ENCODE measurements around the gene ACAT2.
"Not testable (repeated sequence)": the region's sequence is repeated elsewhere in the genome, so short reads cannot be mapped to it uniquely, and the experiment has no call there.

Gene ACAT2

GRCh38 chr6:159806021-159806458, 44.2 kb downstream of the ACAT2 start:
- Histone ChIP-seq H3K9me3 (ENCODE audit: control insufficient read depth, low read length) (no peaks in the 10 kb centered on the region), H3K9ac (ENCODE audit: low read length) (no peak overlapping the region), H3K4me3 (ENCODE audit: low read length) (no peak overlapping the region), H3K36me3 (ENCODE audit: control insufficient read depth, insufficient read depth, low read length) (no peaks in the 10 kb centered on the region), H3K27me3 (ENCODE audit: control insufficient read depth, insufficient read depth, low read length) (no peaks in the 10 kb centered on the region), H3K4me1 (ENCODE audit: control insufficient read depth, insufficient read depth, low read length) (no peaks in the 10 kb centered on the region)

DNA sequence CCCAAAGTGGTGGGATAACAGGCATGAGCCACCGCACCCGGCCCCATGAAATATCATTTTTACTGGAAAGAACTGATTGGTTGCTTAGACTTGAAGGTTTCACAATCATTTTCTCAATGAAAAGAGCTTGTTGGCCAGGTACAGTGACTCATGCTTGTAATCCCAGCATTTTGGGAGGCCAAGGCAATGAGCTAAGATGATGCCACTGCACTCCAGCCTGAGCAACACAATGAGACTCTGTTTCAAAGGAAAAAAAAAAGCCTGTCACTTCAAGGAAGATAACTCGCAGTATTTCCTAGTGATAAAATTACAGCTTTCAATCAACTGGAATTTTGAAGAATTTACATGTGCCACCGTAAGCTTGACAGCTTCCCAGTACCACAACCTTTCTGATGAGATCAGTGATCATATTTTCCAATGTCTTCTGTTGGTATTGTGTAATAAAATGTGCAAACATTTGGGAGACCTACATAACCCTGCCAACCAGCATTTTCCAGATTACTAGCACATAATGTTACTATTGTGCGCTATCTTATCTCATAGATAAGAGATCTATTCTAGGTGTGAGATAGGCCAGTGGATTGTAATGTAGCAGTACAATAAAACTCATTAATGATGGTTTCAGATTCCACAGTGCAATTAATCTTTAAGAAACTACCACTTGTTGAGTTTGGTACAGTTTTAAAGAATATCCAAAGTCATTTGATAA, 45.5 kb downstream of the ACAT2 start:
- Histone ChIP-seq H3K9ac (ENCODE audit: low read length) (no peak overlapping the region), H3K9me3 (ENCODE audit: control insufficient read depth, low read length) (no peaks in the 10 kb centered on the region), H3K4me1 (ENCODE audit: control insufficient read depth, insufficient read depth, low read length) (no peaks in the 10 kb centered on the region), H3K4me3 (ENCODE audit: low read length) (no peak overlapping the region), H3K36me3 (ENCODE audit: control insufficient read depth, insufficient read depth, low read length) (no peaks in the 10 kb centered on the region), H3K27me3 (ENCODE audit: control insufficient read depth, insufficient read depth, low read length) (no peaks in the 10 kb centered on the region)

DNA sequence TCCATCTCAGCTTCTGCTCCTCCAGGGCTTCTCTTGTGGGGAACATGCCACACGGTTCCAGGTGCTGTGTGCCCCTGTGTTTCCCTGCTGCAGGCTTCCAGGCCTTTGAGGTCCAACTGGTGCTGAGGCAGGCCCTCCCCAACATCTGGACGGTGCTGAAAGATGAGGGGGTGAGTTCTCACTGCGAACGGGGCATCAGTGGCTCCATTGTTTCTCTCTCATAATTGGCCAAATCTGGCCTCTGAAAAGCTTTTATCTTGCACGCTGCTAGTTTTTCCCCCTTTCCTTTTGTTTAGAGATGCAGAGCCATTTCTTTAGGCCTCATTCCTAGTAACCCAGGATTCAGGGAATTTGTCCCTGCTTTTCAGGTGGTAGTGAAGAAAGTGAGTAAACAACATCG, 46.8 kb downstream of the ACAT2 start:
- H3K9me3 ChIP-seq (ENCODE audit: control insufficient read depth, low read length), result no peaks in the 10 kb centered on the region
- H3K4me3 ChIP-seq (ENCODE audit: low read length), result no peak overlapping the region
- no peaks in the 10 kb centered on the region for H3K4me1 ChIP-seq (ENCODE audit: control insufficient read depth, insufficient read depth, low read length)
- no peak overlapping the region for H3K9ac ChIP-seq (ENCODE audit: low read length)
- no peaks in the 10 kb centered on the region for H3K36me3 ChIP-seq (ENCODE audit: control insufficient read depth, insufficient read depth, low read length)
- no peaks in the 10 kb centered on the region for H3K27me3 ChIP-seq (ENCODE audit: control insufficient read depth, insufficient read depth, low read length)

DNA sequence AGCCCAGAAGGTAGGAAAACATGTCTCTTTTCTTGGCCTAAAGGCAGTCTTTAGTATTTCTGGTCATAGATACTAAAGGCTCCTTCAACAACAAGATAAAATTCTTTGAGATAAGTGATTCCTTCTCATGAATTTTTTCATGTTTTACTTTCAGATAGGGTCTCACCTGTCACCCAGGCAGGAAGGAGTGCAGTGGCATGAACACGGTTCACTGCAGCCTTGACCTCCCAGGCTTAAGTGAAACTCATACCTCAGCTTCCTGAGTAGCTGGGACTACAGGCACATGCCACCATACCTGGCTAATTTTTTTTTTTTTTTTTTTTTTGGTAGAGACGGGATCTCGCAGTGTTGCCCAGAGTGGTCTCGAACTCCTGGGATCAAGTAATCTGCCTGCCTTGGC, 47.3 kb downstream of the ACAT2 start:
- Histone ChIP-seq H3K36me3 (ENCODE audit: control insufficient read depth, insufficient read depth, low read length) (no peaks in the 10 kb centered on the region), H3K4me3 (ENCODE audit: low read length) (no peak overlapping the region), H3K27me3 (ENCODE audit: control insufficient read depth, insufficient read depth, low read length) (no peaks in the 10 kb centered on the region), H3K9me3 (ENCODE audit: control insufficient read depth, low read length) (no peaks in the 10 kb centered on the region), H3K4me1 (ENCODE audit: control insufficient read depth, insufficient read depth, low read length) (no peaks in the 10 kb centered on the region), H3K9ac (ENCODE audit: low read length) (no peak overlapping the region)

GRCh38 chr6:159813781-159814180, 51.9 kb downstream of the ACAT2 start:
- no peaks in the 10 kb centered on the region for H3K9me3 ChIP-seq (ENCODE audit: control insufficient read depth, low read length)
- no peaks in the 10 kb centered on the region for H3K4me1 ChIP-seq (ENCODE audit: control insufficient read depth, insufficient read depth, low read length)
- no peaks in the 10 kb centered on the region for H3K36me3 ChIP-seq (ENCODE audit: control insufficient read depth, insufficient read depth, low read length)
- H3K4me3 ChIP-seq (ENCODE audit: low read length), result no peak overlapping the region
- H3K9ac ChIP-seq (ENCODE audit: low read length), result no peak overlapping the region
- no peaks in the 10 kb centered on the region for H3K27me3 ChIP-seq (ENCODE audit: control insufficient read depth, insufficient read depth, low read length)

- no peaks in the 10 kb centered on the region for H3K36me3 ChIP-seq (ENCODE audit: control insufficient read depth, insufficient read depth, low read length)
- H3K4me3 ChIP-seq (ENCODE audit: low read length), result no peak overlapping the region
Observed at GRCh38 chr6:159815410-159815809, 53.6 kb downstream of the ACAT2 start.

DNA sequence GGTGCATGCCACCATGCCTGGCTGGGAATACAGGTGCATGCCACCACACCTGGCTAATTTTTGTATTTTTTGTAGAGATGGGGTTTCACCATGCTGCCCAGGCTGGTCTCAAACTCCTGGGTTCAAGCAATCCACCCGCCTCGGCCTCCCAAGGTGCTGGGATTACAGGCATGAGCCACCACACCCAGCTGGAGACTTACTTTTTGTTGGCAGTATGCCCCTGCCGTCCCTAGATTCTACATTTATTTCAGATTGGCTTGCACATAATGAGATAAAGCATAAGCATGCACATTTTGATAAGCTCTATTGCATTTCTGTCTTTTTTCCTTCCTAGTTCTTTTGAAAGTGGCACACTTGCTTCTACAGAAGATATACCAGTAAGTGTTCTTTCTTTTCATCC, 54.9 kb downstream of the ACAT2 start:
- not testable (repeated sequence) for H3K36me3 ChIP-seq (ENCODE audit: control insufficient read depth, insufficient read depth, low read length); H3K27me3 ChIP-seq (ENCODE audit: control insufficient read depth, insufficient read depth, low read length); H3K9me3 ChIP-seq (ENCODE audit: control insufficient read depth, low read length); H3K4me3 ChIP-seq (ENCODE audit: low read length); H3K4me1 ChIP-seq (ENCODE audit: control insufficient read depth, insufficient read depth, low read length); H3K9ac ChIP-seq (ENCODE audit: low read length)

More at GRCh38 chr6:159815410-159815809, 53.6 kb downstream of the ACAT2 start:
- Histone ChIP-seq H3K9ac (ENCODE audit: low read length) (no peak overlapping the region), H3K9me3 (ENCODE audit: control insufficient read depth, low read length) (no peaks in the 10 kb centered on the region), H3K4me1 (ENCODE audit: control insufficient read depth, insufficient read depth, low read length) (no peaks in the 10 kb centered on the region), H3K27me3 (ENCODE audit: control insufficient read depth, insufficient read depth, low read length) (no peaks in the 10 kb centered on the region)

DNA sequence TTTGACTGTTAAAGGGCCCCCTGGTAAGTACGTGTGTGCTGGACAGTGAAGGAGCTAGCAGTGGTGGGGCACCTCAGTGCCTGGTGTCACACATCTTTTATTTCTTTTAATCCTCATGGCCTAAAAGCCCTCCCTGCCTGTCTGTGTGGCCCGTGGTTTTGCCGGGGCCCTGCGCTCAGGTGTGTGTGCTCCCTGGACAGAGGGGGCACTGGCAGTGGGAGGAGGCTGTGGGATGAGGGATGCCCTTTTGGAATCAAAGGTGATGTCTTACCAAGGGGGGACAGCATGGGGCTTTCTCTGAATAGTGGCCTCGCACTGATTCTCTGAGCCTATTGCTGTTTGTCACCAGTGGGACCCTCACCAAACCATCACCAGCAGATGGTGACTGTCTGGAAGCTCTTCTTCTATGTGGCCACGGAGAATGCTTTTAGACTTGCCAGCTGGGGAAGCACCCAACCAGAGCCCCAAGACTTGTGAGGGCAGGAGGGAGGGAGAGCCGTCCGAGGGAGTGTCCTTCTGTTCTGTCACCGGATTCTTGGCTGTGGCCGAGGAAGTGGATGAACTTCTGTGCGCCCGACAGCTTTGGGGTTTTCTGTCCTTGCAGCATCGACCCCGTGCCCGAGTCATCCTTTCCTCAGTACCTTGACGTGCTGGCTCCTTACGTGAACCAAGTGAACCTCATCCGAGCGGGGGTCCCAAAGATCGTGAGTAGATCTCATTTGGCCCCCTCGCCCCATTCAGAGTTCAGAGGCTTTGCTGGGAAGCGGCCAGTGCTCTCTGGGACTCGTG, 56.3 kb downstream of the ACAT2 start:
- Histone ChIP-seq H3K36me3 (ENCODE audit: control insufficient read depth, insufficient read depth, low read length) (no peaks in the 10 kb centered on the region), H3K27me3 (ENCODE audit: control insufficient read depth, insufficient read depth, low read length) (no peaks in the 10 kb centered on the region), H3K9me3 (ENCODE audit: control insufficient read depth, low read length) (no peaks in the 10 kb centered on the region)

DNA sequence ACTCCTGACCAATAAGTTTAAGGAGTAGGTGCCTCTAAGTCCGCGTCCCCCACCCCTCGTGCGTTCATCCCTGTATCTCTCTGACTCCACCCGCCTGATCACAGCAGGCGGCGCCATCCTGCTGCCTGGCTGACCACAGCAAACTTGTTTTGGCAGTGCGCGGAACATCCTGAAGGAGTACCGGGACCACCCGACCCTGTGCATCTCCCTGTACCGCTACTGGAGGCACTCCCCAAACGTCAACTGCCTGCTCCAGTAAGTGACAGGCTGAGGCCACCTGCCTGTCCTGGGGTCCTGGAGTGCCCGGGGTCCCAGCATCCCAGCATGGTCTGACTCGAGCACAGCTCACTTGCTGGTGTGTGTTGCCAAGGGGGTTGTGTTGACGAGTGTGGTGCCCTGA, 57.3 kb downstream of the ACAT2 start:
- no peaks in the 10 kb centered on the region for H3K9me3 ChIP-seq (ENCODE audit: control insufficient read depth, low read length)
- no peak overlapping the region for H3K4me3 ChIP-seq (ENCODE audit: low read length)
- H3K27me3 ChIP-seq (ENCODE audit: control insufficient read depth, insufficient read depth, low read length), result no peaks in the 10 kb centered on the region
- H3K36me3 ChIP-seq (ENCODE audit: control insufficient read depth, insufficient read depth, low read length), result no peaks in the 10 kb centered on the region
- H3K9ac ChIP-seq (ENCODE audit: low read length), result no peak overlapping the region
- H3K4me1 ChIP-seq (ENCODE audit: control insufficient read depth, insufficient read depth, low read length), result no peaks in the 10 kb centered on the region

More for the DNA sequence above, 56.3 kb downstream of the ACAT2 start:
- Histone ChIP-seq H3K4me3 (ENCODE audit: low read length) (no peak overlapping the region), H3K4me1 (ENCODE audit: control insufficient read depth, insufficient read depth, low read length) (no peaks in the 10 kb centered on the region), H3K9ac (ENCODE audit: low read length) (no peak overlapping the region)

DNA sequence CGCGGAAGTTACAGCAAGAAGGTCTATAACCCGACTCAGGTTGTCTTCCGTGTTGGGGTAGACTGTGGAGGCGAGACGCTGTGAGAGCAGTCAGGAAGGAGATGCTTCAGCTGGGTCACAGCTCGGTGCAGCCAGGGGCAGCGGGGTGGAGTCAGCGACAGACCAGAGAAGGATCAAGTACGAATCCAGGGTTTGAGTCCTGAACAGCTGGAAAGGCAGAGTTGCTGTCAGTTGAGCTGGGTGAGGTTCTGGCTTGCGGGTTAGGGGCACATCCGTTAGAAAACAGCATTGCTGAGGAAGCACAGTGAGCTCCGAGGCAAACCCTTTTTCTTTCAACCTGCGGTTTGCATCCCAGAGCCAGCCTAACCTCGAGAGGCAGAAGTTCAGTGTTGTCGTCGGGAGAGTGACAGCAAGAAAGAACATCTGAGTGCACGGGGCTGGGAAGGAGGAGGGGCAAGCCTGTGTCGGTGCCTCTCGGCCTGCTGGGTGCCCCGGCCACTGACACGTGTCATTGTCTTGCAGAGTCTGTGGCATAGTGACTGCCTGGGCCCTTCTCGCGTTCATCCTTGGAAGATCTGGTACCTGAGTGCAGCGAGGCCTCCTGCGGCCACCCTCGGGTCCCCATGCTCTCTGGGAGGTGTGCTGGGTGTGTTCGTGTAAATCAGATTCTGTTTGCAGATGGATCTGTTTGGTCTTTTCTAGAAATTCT, 58.2 kb downstream of the ACAT2 start:
- Histone ChIP-seq H3K9ac (ENCODE audit: low read length) (no peak overlapping the region), H3K4me3 (ENCODE audit: low read length) (no peak overlapping the region), H3K9me3 (ENCODE audit: control insufficient read depth, low read length) (no peaks in the 10 kb centered on the region), H3K4me1 (ENCODE audit: control insufficient read depth, insufficient read depth, low read length) (no peaks in the 10 kb centered on the region), H3K36me3 (ENCODE audit: control insufficient read depth, insufficient read depth, low read length) (no peaks in the 10 kb centered on the region), H3K27me3 (ENCODE audit: control insufficient read depth, insufficient read depth, low read length) (no peaks in the 10 kb centered on the region)

GRCh38 chr6:159821122-159821521, 59.3 kb downstream of the ACAT2 start:
- no peaks in the 10 kb centered on the region for H3K27me3 ChIP-seq (ENCODE audit: control insufficient read depth, insufficient read depth, low read length)
- H3K4me3 ChIP-seq (ENCODE audit: low read length), result no peak overlapping the region
- no peak overlapping the region for H3K9ac ChIP-seq (ENCODE audit: low read length)
- H3K4me1 ChIP-seq (ENCODE audit: control insufficient read depth, insufficient read depth, low read length), result no peaks in the 10 kb centered on the region
- H3K36me3 ChIP-seq (ENCODE audit: control insufficient read depth, insufficient read depth, low read length), result no peaks in the 10 kb centered on the region
- no peaks in the 10 kb centered on the region for H3K9me3 ChIP-seq (ENCODE audit: control insufficient read depth, low read length)

DNA sequence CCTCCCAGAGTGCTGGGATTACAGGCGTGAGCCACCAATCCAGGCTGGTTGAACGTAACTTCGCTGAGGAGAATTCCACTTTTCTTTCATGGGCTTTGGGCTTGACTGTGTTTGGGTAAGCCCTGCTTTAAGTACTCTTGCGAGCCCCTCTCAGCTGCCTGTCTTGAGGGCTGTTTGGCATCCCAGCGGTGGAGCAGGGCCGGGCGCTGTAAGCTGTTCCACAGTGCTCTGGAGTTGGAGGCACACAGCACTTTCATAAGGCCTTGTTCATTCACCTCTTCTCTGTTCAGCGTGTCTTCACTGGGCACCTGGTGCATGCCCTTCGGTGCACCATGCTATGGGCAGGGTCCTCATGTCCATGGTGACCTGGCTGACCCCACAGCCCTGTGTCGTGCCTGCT, 59.9 kb downstream of the ACAT2 start:
- H3K9ac ChIP-seq (ENCODE audit: low read length), result no peak overlapping the region
- no peaks in the 10 kb centered on the region for H3K36me3 ChIP-seq (ENCODE audit: control insufficient read depth, insufficient read depth, low read length)
- H3K9me3 ChIP-seq (ENCODE audit: control insufficient read depth, low read length), result no peaks in the 10 kb centered on the region
- H3K27me3 ChIP-seq (ENCODE audit: control insufficient read depth, insufficient read depth, low read length), result no peaks in the 10 kb centered on the region
- no peak overlapping the region for H3K4me3 ChIP-seq (ENCODE audit: low read length)
- no peaks in the 10 kb centered on the region for H3K4me1 ChIP-seq (ENCODE audit: control insufficient read depth, insufficient read depth, low read length)
